Stimulated activated CD4-positive, alpha-beta T cell treated with anti-CD3 and anti-CD28 coated beads, TNF-alpha, amount 100 ng/mL, for 48 hours (primary cell): ENCODE measurements around the gene CLTC.

Experiments used
- DNase-seq, 3 donors: peaks; one replicate each; pipeline ENCODE4 v3.0.0-alpha.2; 2020; ENCODE audit warnings: low read depth in 3 of 3

Gene CLTC

GRCh38 chr17:59680314-59680713 lies 60.6 kb downstream of the CLTC start:
- DNase-seq, result no peak

DNA sequence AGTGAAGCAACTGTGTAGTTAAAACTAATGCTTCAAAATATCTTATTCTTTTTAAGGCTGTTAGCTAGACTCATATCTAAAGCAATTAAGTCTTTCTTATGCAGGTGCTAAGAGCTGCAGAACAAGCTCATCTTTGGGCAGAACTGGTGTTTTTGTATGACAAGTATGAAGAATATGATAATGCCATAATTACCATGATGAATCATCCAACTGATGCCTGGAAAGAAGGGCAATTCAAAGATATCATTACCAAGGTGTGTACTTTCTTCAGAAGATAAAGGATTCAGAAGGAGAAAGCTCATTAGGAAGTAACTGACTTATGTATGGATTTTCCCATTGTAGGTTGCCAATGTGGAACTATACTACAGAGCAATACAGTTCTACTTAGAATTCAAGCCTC lies 63.6 kb downstream of the CLTC start:
- no peak for DNase-seq

GRCh38 chr17:59684967-59685366 lies 65.3 kb downstream of the CLTC start:
- no peak for DNase-seq

- no peak for DNase-seq
Observed at GRCh38 chr17:59688008-59688407, 68.3 kb downstream of the CLTC start.

DNA sequence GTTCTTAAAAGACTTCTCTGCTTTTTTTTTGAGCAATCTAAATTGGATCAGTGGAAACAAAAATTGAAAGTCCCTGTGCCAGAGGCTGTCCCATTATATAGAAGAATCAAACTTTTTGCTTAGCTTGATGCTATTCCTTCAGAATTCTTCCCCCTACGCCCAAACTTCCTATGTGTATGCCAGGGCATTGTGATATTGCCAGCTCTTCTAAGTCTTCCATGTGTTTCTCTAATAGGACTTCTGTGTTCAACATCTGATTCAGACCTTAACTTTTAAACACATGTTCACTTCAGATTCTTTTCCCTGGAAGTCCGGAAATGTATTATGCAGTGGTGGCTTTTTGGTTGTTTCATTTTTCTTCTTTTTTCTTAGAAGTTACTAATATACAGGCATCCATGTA lies 68.8 kb downstream of the CLTC start:
- no peak for DNase-seq

GRCh38 chr17:59693582-59693981 lies 73.9 kb downstream of the CLTC start:
- DNase-seq, result no peak

GRCh38 chr17:59694344-59694743 lies 74.6 kb downstream of the CLTC start:
- no peak for DNase-seq

DNA sequence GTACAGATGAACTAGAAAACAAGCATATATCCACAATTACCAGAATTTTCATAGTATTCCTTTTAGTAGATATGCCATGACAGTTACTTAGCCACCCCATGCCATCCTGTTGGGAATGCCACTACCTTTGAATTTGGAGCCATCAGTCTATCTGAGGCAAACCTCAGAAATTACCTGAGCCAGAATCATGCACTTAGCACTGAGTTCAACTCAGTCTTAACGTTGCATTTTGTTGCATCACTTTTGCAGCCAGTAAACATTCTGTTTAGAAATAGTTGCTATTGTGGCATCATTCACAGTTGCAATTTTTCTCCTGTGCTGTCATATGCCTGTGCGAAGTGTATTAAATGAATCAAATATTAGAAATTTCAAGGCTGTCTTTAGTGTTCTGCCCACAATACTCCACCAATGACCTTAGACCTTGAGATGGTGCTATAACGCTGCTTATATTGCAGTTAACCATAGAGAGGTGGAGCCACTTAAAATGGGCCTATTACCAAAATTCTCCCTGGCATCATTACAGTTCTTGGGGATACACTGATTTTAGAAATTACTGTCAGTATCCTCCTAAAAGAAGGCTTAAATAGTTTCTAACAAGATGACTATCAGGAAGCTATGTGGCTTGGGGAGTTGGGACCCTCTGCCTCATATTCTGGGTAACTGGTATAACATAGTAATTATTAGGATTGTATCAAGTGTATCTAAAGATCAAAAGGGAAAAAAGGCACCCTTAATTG lies 76.4 kb downstream of the CLTC start:
- DNase-seq, result no peak

DNA sequence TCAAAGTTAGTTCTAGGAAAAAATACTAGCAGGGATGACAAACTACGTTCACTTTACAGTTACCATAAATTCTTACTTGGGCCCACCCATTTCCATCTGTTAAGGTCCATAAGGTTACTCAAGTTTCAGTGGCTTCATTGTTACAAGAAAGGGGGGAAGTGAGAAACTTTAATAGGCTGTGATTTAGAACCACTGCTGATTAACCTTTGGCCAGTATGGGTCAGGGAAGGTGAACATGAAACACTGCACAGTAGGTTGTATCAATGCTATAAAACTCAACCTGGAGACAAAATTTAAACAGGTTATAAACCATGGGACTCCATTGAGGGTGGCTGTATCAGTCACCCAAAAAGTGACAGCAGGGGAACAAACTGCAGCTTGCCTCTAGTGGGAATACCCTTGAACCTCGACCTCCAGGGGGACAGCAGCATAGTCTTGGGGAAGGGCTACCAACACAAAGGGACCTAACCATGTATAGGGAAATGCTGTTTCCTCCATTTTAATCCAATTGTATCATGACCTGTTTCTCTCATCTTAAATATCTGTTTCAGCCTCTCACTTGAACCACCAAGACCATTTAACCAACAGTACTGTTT lies 77.1 kb downstream of the CLTC start:
- no peak for DNase-seq

DNA sequence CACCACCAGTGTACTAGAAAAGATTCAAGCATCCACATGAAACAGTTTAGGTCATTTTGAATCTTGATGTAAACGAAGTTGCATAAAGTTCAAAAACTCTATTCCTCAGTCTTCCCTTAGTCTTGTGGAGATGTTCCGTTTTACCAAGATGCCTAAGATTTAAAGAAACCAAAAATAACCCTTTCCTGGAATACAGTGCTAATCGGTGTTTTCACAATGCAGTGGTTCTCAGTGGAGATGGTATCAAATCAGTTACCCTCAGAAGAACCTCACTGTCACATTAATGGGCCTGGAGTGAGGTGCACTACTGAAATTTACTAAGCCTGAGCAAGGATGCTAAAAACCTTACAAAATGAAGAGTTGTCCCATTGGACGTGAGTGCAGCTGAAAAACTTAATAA lies 78.4 kb downstream of the CLTC start:
- DNase-seq, result no peak

DNA sequence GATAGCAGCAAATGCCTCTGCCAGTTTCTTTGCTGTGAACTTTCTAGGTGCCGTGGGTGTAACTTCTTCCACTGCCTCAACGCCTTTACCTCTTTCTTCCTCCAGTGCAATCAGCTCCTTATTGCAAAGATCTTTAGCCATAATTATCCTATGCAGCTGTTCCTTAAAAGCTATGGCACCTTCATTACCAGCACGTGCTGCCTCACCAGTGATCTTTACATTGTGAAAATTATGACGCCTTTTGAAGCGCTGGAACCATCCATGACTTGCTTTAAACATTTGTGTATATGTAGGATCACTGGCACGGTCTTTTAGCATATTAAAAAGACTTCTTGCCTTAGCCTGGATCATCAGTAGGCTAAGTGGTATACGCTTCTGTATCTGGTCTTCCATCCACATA lies 79.5 kb downstream of the CLTC start:
- no peak for DNase-seq

- DNase-seq, result no peak
Observed at GRCh38 chr17:59699786-59700185, 80.1 kb downstream of the CLTC start.

DNA sequence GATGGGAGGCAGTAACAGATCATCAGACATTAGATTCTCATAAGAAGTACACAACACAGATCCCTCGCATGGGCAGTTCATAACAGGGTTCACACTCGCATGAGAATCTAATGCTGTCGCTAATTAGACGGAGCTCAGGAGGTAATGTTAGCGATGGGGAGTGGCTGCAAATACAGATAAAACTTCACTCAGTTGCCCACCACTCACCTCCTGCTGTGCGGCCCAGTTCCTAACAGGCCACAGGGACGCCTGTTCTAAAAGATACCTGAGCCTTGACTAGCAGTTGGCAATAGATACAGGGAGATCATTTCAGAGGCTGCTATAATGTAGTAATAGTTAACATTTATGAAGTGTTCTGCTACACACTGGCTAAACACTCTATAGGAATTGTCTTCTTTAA lies 82.6 kb downstream of the CLTC start:
- no peak for DNase-seq

- DNase-seq, result peak; percentile 89 to 96 (median 93)
Observed at GRCh38 chr17:59707149-59707970, 87.7 kb downstream of the CLTC start, which contains the start of the genes PTRH2 and VMP1. PTRH2 (minus strand) TSS chr17:59707430; CDS start chr17:59697978, 9,452 bp downstream. VMP1 (plus strand) TSS chr17:59707654; CDS start chr17:59731447, 23,793 bp downstream.

GRCh38 chr17:59707971-59708430 lies 88.3 kb downstream of the CLTC start:
- no peak for DNase-seq

GRCh38 chr17:59711936-59712335 lies 92.2 kb downstream of the CLTC start:
- no peak for DNase-seq

GRCh38 chr17:59712862-59713261 lies 93.2 kb downstream of the CLTC start:
- no peak for DNase-seq

DNA sequence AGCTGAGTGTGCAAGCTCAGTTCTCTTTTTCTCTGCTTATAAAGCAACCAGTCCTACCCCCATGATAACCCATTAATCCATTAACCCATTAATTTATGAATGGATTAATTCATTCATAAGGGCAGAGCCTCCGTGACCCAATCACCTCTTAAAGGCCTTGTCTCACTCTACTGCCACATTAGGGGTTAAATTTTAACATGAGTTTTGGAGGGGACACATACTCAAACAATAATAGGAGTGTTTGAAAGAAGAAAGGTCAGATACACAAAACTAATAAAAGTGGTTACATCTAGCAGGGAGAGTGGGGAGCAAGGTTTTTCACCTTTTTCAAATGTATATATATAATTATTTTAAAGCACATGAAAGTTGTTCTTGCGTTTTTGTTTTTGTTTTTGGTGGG lies 94.6 kb downstream of the CLTC start:
- DNase-seq, result no peak

DNA sequence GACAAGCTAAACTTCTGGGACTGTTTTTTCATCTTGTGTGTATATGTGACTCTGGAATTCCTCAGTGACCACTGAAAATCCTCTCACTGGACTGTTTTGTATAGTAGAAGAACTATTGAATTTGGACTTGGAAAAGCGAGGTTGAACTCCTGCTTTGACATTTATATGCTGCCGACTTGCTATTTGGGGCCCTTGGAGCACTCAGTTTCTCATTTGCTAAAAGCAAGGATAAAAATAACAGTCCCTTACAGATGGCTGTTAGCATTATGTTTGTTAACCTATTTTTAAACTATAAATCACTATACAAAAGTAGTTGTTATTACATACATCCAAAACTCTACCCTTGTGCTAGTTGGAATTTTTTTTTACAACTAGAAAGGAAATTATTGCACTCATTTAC lies 96.7 kb downstream of the CLTC start:
- DNase-seq, result no peak

GRCh38 chr17:59719526-59719925 lies 99.8 kb downstream of the CLTC start:
- DNase-seq, result no peak

GRCh38 chr17:59722623-59723022 lies 102.9 kb downstream of the CLTC start:
- no peak for DNase-seq

GRCh38 chr17:59723041-59723440 lies 103.3 kb downstream of the CLTC start:
- DNase-seq, result no peak

GRCh38 chr17:59723607-59724006 lies 103.9 kb downstream of the CLTC start:
- DNase-seq, result no peak
